Smooth muscle cell (in vitro differentiated cells): ENCODE results near the gene GAD2. TPM values are rescaled to one million over a fixed set of nuclear protein-coding genes. Genes with fewer than 3 reads are reported as not detected.

Experiments used
- DNase-seq: peaks from one replicate; lab custom pipeline; 2025; ENCODE audit not compliant: unreplicated experiment; lab: John Stamatoyannopoulos, UW
- H2AFZ ChIP-seq: fragments of 200-600 bp; sonication (generic); 2 replicates; pipeline ENCODE4 v1.6.0; 2016; ENCODE audit warnings: antibody characterized with exemption, low read depth, mild to moderate bottlenecking
- H3F3A ChIP-seq: fragments of 200-600 bp; sonication (generic); 2 replicates; pipeline ENCODE4 v1.6.0; 2017; ENCODE audit warnings: antibody characterized with exemption, low read depth
- H3K27ac ChIP-seq: fragments of 200-600 bp; sonication (generic); 2 replicates; pipeline ENCODE4 v1.5.1; 2016; ENCODE audit warnings: low read depth, mild to moderate bottlenecking
- H3K27me3 ChIP-seq: fragments of 200-600 bp; sonication (generic); 2 replicates; pipeline ENCODE4 v1.6.1; 2016; ENCODE audit warnings: low read depth, mild to moderate bottlenecking
- H3K36me3 ChIP-seq: fragments of 200-600 bp; sonication (generic); 2 replicates; pipeline ENCODE4 v1.5.1; 2016; ENCODE audit warnings: low read depth
- H3K4me1 ChIP-seq: fragments of 200-600 bp; sonication (generic); 2 replicates; pipeline ENCODE4 v1.5.1; 2016; ENCODE audit warnings: low read depth
- H3K4me2 ChIP-seq: fragments of 200-600 bp; sonication (generic); 2 replicates; pipeline ENCODE4 v1.6.0; 2016; ENCODE audit warnings: mild to moderate bottlenecking
- H3K4me3 ChIP-seq: fragments of 200-600 bp; sonication (generic); 2 replicates; pipeline ENCODE4 v1.5.1; 2016; ENCODE audit warnings: mild to moderate bottlenecking
- H3K79me2 ChIP-seq: fragments of 200-600 bp; sonication (generic); 2 replicates; pipeline ENCODE4 v1.6.0; 2016; ENCODE audit warnings: low read depth, mild to moderate bottlenecking
- H3K9ac ChIP-seq: fragments of 200-600 bp; sonication (generic); 2 replicates; pipeline ENCODE4 v1.6.0; 2016; ENCODE audit warnings: low read depth
- H3K9me3 ChIP-seq: fragments of 200-600 bp; sonication (generic); replicated peaks from 2 replicates; pipeline ENCODE4 v1.5.1; 2016; ENCODE audit warnings: low read depth
- H4K20me1 ChIP-seq: fragments of 200-600 bp; sonication (generic); 2 replicates; pipeline ENCODE4 v1.6.0; 2016; ENCODE audit warnings: low read depth
- CTCF ChIP-seq: fragments of 200-600 bp; sonication (generic); IDR thresholded peaks from 2 replicates; pipeline ENCODE4 v1.5.1; 2017; ENCODE audit warnings: borderline replicate concordance, mild to moderate bottlenecking, antibody characterized with exemption; ENCODE audit not compliant: insufficient read depth, poor library complexity, severe bottlenecking
- WGBS: methylation state at CpG from one replicate; pipeline ENCODE4 v1.1.7; 2016; ENCODE audit warnings: low lambda C conversion rate; 5-methylcytosine and 5-hydroxymethylcytosine counted together
- polyA plus RNA-seq: library from polyadenylated mRNA; unstranded; fragments of >200 nt; fragmentation: Nextera tagmentation; extraction: Ambion mirVana; gene quantifications from 2 replicates; pipeline ENCODE4 v1.2.1, GENCODE V29; 2016
- total RNA-seq: library from RNA; depleted of rRNA; stranded (reverse); fragments of >200 nt; gene quantifications from 2 replicates; pipeline ENCODE4 v1.2.3, GENCODE V29; 2014

The GAD2 gene
- total and polyA plus RNA-seq, 2 experiments from 2014 or later = not detected

DNA sequence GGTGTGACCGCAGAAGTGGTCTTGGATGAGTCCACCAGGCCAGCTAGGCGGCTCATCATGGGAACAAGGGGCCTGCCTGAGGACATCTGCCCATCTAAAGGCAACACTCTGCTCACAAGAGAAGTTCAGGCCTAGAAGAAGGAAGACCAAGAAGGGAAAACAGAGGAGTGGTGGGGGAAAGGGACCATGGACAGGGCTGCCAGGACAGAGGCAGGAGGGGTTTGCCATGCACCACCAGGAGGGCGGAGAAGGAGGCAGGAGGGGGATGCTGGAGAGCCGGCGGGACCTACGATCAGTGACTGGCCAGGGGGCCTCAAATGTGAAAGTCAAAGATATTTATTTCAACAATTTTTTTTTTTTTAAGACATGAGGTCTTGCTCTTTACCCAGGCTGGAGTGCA, 33.1 kb downstream of the GAD2 start:
- Histone ChIP-seq H3K36me3 (no peaks in the 10 kb centered on the region), H3K4me3 (no peak overlapping the region), H3K27ac (no peak overlapping the region), H2AFZ (no peak overlapping the region), H3K79me2 (no peaks in the 10 kb centered on the region), H4K20me1 (no peaks in the 10 kb centered on the region), H3K4me1 (no peaks in the 10 kb centered on the region), H3K27me3 (no peaks in the 10 kb centered on the region), H3K9me3 (no peaks in the 10 kb centered on the region), H3K9ac (no peak overlapping the region), H3K4me2 (no peak overlapping the region), H3F3A (no peaks in the 10 kb centered on the region)
- no peak for TF ChIP-seq CTCF
- DNase-seq = no peak
- WGBS = 87% methylated on average over 6 of the region's 6 CpGs

- H3K4me1 ChIP-seq = no peaks in the 10 kb centered on the region
- H3F3A ChIP-seq = no peaks in the 10 kb centered on the region
- no peaks in the 10 kb centered on the region for H3K36me3 ChIP-seq
- WGBS = 91% methylated on average over 6 of the region's 6 CpGs
- H3K4me3 ChIP-seq = no peak overlapping the region
- no peaks in the 10 kb centered on the region for H4K20me1 ChIP-seq
- H3K79me2 ChIP-seq = no peaks in the 10 kb centered on the region
- no peak for TF ChIP-seq CTCF
- peaks cover 3% of the 10 kb centered on the region for H3K27me3 ChIP-seq
- DNase-seq = no peak
- no peak overlapping the region for H3K4me2 ChIP-seq
- H2AFZ ChIP-seq = no peak overlapping the region
- no peak overlapping the region for H3K27ac ChIP-seq
- H3K9ac ChIP-seq = no peak overlapping the region
- H3K9me3 ChIP-seq = no peaks in the 10 kb centered on the region
Measured at GRCh38 chr10:26251925-26252324, 35.4 kb downstream of the GAD2 start.

GRCh38 chr10:26254616-26255015, 38.0 kb downstream of the GAD2 start:
- Histone ChIP-seq H3K27ac (no peak overlapping the region), H3F3A (no peaks in the 10 kb centered on the region), H3K9ac (no peak overlapping the region), H4K20me1 (no peaks in the 10 kb centered on the region), H2AFZ (no peak overlapping the region), H3K36me3 (no peaks in the 10 kb centered on the region), H3K79me2 (no peaks in the 10 kb centered on the region), H3K27me3 (peaks cover 16% of the 10 kb centered on the region), H3K4me1 (no peaks in the 10 kb centered on the region), H3K4me2 (no peak overlapping the region), H3K4me3 (no peak overlapping the region), H3K9me3 (no peaks in the 10 kb centered on the region)
- 74% methylated on average over 7 of the region's 7 CpGs for WGBS
- no peak for TF ChIP-seq CTCF
- no peak for DNase-seq

DNA sequence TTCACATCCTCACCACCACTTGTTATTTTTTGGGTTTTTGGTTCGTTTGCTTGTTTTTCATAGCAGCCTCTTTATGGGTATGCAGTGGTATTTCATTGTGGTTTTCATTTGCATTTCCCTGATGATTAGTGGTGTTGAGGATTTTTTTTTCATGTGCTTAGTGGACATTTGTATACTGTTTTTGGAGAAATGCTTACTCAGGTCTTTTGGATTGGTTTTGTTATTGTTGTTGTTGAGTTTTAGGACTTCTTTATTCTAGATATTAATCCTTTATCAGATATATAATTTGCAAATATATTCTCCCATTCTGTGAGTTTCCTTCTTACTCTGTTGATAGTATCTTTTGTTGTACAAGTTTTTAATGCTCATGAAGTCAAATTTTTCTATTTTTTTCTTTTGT, 42.8 kb downstream of the GAD2 start:
- H3K4me3 ChIP-seq = no peak overlapping the region
- H3K27me3 ChIP-seq = peaks cover 20% of the 10 kb centered on the region
- no peaks in the 10 kb centered on the region for H4K20me1 ChIP-seq
- H3K9me3 ChIP-seq = no peaks in the 10 kb centered on the region
- no peaks in the 10 kb centered on the region for H3K79me2 ChIP-seq
- DNase-seq = no peak
- no peak overlapping the region for H3K9ac ChIP-seq
- H3K4me1 ChIP-seq = no peaks in the 10 kb centered on the region
- TF ChIP-seq CTCF = no peak
- H3K27ac ChIP-seq = no peak overlapping the region
- no peak overlapping the region for H2AFZ ChIP-seq
- H3F3A ChIP-seq = no peaks in the 10 kb centered on the region
- WGBS = 78% methylated on average over 1 of the region's 1 CpG
- H3K4me2 ChIP-seq = no peak overlapping the region
- no peaks in the 10 kb centered on the region for H3K36me3 ChIP-seq
